ENCODE data around the gene FILIP1L.

DNA sequence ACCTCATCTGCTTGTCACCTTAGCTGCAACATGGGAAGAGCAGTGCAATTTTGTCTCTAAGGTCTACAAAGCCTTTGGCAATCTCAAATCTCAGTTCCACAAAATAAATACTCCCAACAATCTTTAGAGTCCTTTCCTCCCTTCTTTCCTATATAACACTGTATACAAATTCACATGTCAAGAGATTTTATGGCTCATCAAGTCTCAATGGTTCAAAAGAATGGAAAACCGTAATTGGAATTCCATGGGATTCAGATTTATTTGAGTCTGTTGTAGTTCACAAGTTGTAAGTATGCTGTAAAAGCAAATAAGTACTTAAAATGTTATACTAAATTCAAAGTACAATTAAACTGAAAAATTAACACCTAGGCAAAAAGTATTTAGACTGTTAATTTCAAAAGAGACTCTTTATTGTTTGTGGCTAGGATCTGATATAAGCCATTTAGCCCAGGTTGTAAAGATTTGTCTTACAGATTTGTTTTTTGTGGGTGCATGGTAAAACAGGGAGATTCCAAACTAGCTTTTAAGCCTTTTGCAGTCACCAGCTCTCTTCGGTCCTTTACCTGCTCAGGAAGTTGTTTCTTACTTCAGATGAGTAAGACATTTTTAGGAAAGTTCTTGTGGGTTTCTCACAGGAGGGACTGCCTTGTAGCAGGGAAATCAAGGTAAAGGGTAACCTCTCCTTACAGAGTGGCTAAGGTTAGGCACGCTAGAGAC lies 246.5 kb downstream of the FILIP1L start:
- TF ChIP-seq, protein P1, sequence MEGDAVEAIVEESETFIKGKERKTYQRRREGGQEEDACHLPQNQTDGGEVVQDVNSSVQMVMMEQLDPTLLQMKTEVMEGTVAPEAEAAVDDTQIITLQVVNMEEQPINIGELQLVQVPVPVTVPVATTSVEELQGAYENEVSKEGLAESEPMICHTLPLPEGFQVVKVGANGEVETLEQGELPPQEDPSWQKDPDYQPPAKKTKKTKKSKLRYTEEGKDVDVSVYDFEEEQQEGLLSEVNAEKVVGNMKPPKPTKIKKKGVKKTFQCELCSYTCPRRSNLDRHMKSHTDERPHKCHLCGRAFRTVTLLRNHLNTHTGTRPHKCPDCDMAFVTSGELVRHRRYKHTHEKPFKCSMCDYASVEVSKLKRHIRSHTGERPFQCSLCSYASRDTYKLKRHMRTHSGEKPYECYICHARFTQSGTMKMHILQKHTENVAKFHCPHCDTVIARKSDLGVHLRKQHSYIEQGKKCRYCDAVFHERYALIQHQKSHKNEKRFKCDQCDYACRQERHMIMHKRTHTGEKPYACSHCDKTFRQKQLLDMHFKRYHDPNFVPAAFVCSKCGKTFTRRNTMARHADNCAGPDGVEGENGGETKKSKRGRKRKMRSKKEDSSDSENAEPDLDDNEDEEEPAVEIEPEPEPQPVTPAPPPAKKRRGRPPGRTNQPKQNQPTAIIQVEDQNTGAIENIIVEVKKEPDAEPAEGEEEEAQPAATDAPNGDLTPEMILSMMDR (optimal IDR thresholded peaks at IDR 0.05 in 1 of 3, IDR thresholded peaks at IDR 0.05 in 1 of 3, conservative IDR thresholded peaks at IDR 0.05 in 1 of 3; ENCODE audit: extremely low read depth in 1 of 3, insufficient read depth in 2 of 3, low read length in 3 of 3): no peak
- no peak for TF ChIP-seq EZH2 (IDR thresholded peaks at IDR 0.05; ENCODE audit: low read length)

Measured in keratinocyte (primary cell).